BJ (cell line): ENCODE measurements around the gene HNRNPA3. TPM values are rescaled to one million over a fixed set of nuclear protein-coding genes. Genes with fewer than 3 reads are reported as not detected.
"Not testable (repeated sequence)": the region's sequence is repeated elsewhere in the genome, so short reads cannot be mapped to it uniquely, and the experiment has no call there.

Experiments
- CTCF ChIA-PET: fragments of 350-600 bp; formaldehyde crosslinking; extraction: SDS; loops from one replicate; lab custom pipeline; 2021; ENCODE audit warnings: antibody characterized with exemption, inconsistent platforms; lab: Yijun Ruan, JAX
- POLR2A ChIA-PET: fragments of 300-600 bp; sonication (Branson Sonifier 250); formaldehyde crosslinking; extraction: SDS; loops from one replicate; lab custom pipeline; 2021; ENCODE audit warnings: antibody characterized with exemption; lab: Charles Lee
- DNase-seq: peaks from one replicate; pipeline ENCODE4 v3.0.0-alpha.2; 2011; ENCODE audit warnings: low read depth
- H3K27me3 ChIP-seq: 2 replicates; pipeline ENCODE4 v1.6.0; 2011; ENCODE audit warnings: low read length; ENCODE audit not compliant: control insufficient read depth, insufficient read depth
- H3K36me3 ChIP-seq: 2 replicates; pipeline ENCODE4 v1.5.1; 2011; ENCODE audit warnings: low read length; ENCODE audit not compliant: control insufficient read depth, insufficient read depth
- H3K4me3 ChIP-seq: 2 replicates; pipeline ENCODE4 v1.5.1; 2011; ENCODE audit warnings: low read depth, mild to moderate bottlenecking, control low read depth, low read length
- CTCF ChIP-seq: IDR thresholded peaks from 2 replicates; pipeline ENCODE4 v1.5.1; 2011; ENCODE audit warnings: low read depth, mild to moderate bottlenecking, control low read depth, inconsistent platforms, low read length, moderate library complexity; ENCODE audit not compliant: insufficient read depth
- polyA plus RNA-seq: library from polyadenylated mRNA; depleted of rRNA; stranded (reverse); fragments of >200 nt; gene quantifications from 2 replicates; pipeline ENCODE4 v1.2.3, GENCODE V29; 2011

HNRNPA3 gene
- polyA plus RNA-seq, 1 experiment = 31.8 TPM

- Histone ChIP-seq H3K36me3 (no peaks in the 10 kb centered on the region), H3K4me3 (no peak overlapping the region), H3K27me3 (no peaks in the 10 kb centered on the region)
- DNase-seq = no peak
- ChIA-PET CTCF (no interaction called here), POLR2A (no interaction called here)
- no peak for TF ChIP-seq CTCF
Observed at GRCh38 chr2:177188482-177189469, 23.8 kb upstream of the HNRNPA3 start.

- DNase-seq = no peak
- Histone ChIP-seq H3K27me3 (no peaks in the 10 kb centered on the region), H3K36me3 (no peaks in the 10 kb centered on the region), H3K4me3 (no peak overlapping the region)
- ChIA-PET POLR2A (no interaction called here), CTCF (no interaction called here)
- TF ChIP-seq CTCF = no peak
Observed at GRCh38 chr2:177190941-177191340, 21.7 kb upstream of the HNRNPA3 start.

- ChIA-PET CTCF (no interaction called here), POLR2A (no interaction called here)
- no peak overlapping the region for H3K4me3 ChIP-seq
- TF ChIP-seq CTCF = no peak
- H3K27me3 ChIP-seq = no peaks in the 10 kb centered on the region
- DNase-seq = no peak
- H3K36me3 ChIP-seq = no peaks in the 10 kb centered on the region
Observed at GRCh38 chr2:177192788-177193187, 19.8 kb upstream of the HNRNPA3 start.

GRCh38 chr2:177193240-177193639 is 19.4 kb upstream of the HNRNPA3 start:
- H3K36me3 ChIP-seq = no peaks in the 10 kb centered on the region
- no peak for TF ChIP-seq CTCF
- no peak overlapping the region for H3K4me3 ChIP-seq
- ChIA-PET CTCF (interaction anchor here (1.4 kb wide), 1 partner anchor 19 kb away, joined by 3 read pairs; no protein-coding TSS in a partner anchor), POLR2A (no interaction called here)
- DNase-seq = no peak
- H3K27me3 ChIP-seq = no peaks in the 10 kb centered on the region

- Histone ChIP-seq H3K27me3 (no peaks in the 10 kb centered on the region), H3K36me3 (no peaks in the 10 kb centered on the region), H3K4me3 (no peak overlapping the region)
- ChIA-PET CTCF (interaction anchor here (1.0 to 1.3 kb wide), 2 partner anchors 10 to 18 kb away, joined by 3 read pairs; no protein-coding TSS in a partner anchor), POLR2A (no interaction called here)
- no peak for TF ChIP-seq CTCF
- DNase-seq = no peak
Observed at GRCh38 chr2:177195194-177195593, 17.4 kb upstream of the HNRNPA3 start.

GRCh38 chr2:177200419-177200818 is 12.2 kb upstream of the HNRNPA3 start:
- DNase-seq, H3K27me3 ChIP-seq, H3K4me3 ChIP-seq, H3K36me3 ChIP-seq, POLR2A ChIA-PET: not testable (repeated sequence)
- CTCF ChIA-PET = interaction anchor here (0.6 to 1.0 kb wide), 3 partner anchors 64 to 527 kb away, joined by 4 read pairs; partner anchors contain the start of gene NFE2L2
